Globus pallidus (tissue), 1 donor: ENCODE results near the gene YY1.

ENCODE experiments used
- DNase-seq: peaks from one replicate; pipeline ENCODE4 v3.0.0-alpha.2; 2015; ENCODE audit warnings: low spot score

The YY1 gene

DNA sequence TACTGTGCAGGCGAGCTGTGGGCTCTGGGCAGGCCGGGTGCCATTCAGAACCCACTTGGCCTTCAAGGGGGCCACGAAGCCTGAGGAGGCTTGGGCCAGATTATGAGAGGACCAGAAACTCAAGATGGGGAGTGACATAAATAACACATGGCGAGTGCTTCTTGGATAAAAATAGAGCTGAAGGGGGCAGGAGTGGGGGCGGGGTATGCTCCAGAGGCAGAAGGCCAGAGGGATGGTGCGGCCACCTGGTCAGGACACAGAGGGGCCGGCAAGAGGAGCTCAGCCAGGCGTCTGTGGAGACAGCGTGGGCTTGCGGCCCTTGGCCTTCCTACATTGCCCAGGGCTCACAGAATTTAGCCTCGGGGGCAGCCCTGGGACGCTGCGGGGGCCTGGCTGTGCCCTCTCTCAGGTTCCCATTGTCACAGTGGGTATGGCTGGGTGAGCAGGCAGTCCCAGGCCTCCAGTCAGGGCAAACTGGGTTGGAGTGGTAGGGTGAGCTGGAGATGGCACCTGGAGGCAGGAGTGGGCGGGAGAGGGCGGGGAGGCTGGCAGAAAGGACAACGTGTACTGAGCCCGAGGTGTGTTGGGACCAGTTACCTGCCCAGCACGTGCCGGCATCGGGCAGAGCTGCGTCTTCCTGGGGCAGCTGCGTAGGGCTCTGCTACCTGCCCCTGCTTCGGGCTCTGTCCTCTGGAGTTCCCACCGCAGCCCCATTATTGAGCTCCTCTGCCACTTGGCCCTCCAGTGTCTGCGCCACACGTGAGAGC is 74.7 kb downstream of the YY1 start:
- no peak for DNase-seq

DNA sequence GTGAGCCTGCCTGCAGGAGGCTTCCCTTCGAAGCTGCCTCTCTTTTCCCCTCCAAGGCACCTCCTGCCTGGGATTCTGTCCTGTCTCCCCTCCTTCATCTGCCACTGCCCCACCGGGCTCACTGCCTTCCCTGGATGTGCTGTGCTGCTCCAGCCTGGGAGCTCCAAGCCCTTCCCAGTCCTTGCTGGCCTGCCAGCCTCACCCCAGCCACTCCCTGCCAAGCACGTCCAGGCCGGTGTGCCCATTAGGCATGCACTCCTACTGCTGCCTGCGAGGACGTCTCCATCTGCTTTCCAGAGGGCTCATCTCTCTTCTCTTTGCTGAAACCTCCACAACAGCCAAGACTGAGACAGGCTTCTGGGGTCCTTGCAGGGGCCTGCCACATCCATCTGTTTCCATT is 75.8 kb downstream of the YY1 start:
- DNase-seq, result no peak

DNA sequence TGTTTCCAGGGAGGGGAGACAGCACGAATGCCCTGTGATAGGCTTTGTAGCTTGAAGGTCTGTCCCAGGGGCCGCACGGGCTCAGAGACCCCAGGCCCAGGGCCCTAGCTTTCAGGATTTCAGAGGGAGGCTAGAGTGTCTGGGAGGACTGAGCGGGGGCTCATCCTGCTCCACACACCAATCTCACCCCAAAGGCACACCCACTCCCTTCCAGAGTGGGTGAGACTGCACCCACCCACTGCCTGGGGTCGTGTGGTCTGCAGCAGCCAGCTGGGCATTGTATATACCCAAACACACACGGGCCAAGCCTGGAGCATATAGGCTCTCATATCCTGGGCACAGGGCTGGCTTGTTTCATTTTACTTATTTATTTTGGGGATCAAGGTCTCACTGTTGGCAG is 78.4 kb downstream of the YY1 start:
- no peak for DNase-seq

DNA sequence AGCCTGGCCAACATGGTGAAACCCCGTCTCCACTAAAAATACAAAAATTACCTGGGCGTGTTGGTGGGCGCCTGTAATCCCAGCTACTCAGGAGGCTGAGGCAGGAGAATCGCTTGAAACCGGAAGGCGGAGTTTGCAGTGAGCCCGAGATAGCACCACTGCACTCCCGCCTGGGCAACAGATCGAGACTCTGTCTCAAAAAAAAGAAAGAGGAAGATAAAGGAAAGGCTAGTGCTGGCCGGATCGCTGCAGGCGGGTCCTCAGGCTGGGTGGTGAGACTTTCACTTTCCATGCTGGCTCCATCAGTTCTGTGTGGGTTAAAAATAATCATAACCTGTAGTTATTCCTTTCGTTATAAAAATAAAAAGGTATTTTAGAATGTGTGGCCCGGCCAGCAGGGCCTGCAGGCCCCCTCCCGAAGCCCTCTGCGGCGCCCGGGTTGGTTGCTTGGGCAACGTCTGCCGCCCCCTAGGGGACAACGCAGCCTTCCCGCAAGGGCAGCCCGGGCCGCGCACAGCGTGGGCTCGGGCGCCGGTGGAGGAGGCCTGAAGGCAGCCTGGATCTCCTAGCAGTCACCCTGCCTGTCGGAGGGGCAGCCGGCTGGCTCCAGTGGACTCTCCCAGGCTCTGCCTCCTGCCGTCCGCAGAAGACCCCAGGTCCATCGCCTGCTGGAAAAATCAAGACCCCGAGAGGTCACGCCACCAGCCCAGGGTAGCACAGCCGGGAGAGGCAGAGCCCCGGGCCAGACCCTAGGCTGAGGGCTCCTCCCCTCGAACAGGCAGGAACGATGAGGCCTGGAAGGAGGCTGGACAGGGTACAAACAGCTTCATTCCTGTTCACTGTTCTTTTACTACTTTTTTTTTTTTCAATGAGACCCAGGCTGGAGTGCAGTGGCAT is 79.2 kb downstream of the YY1 start:
- DNase-seq, result peak; percentile 51

GRCh38 chr14:100320157-100320856 is 81.4 kb downstream of the YY1 start:
- no peak for DNase-seq

- no peak for DNase-seq
Measured at GRCh38 chr14:100321473-100322137, 82.7 kb downstream of the YY1 start.

- DNase-seq, result no peak
Measured at GRCh38 chr14:100322138-100322957, 83.4 kb downstream of the YY1 start.

- no peak for DNase-seq
Measured at GRCh38 chr14:100323121-100323941, 84.4 kb downstream of the YY1 start, which contains the start of gene SLC25A47. Gene SLC25A47, plus strand, starts transcription at chr14:100323339. Its CDS starts 76 bp downstream, at chr14:100323415.

DNA sequence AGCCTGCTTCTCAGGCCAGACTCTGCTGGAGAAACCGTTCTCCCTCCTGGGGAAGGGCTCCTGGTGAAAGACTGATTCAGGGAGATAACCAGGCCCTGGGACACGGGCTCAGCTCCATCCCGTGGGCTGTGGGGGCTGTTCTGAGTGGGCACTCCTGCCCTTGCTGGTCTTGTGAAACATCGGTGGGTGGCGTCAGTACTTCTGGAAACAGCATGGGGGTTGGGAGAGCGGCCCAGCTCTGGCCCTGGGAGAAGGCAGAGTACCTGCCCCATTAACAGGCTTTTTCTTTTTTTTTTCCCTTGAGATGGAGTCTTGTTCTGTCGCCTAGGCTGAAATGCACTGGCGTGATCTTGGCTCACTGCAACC is 85.0 kb downstream of the YY1 start:
- no peak for DNase-seq

DNA sequence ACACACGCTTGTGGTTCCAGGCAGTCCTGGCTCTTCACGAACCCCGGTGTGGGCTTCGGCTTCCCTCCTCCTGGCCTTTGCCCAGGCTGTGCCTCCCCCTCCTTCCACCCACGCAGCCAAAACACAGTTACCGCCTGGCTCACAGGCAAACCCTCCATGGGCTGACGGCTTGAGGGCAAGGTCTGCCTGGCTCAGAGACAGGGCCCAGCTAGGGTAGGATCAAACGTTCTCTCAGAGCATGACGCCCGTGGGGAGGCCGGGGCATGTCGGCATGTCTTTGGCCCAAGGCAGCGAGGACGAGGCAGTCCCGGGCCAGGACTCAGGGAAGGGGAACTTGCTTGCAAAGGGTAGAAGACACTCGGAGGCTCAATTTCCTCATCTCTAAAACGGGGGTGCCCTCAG is 86.3 kb downstream of the YY1 start:
- no peak for DNase-seq

DNA sequence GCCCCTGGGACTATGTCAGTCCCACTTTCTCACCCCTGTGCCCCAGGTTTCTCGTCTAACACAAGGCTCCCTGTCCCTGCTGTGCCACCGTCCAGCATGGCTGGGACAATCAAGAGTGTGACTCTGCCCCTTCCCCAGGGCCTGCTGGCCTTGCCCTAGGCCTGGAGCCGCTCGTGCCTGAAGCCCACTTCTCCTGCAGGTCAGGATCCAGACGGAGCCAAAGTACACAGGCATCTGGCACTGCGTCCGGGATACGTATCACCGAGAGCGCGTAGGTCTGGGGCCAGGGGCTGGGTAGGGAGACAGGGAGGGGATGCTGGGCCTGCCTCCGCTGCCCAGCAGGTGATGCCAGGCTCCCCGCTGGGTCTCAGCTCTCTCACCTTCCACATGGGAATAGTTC is 87.0 kb downstream of the YY1 start:
- no peak for DNase-seq

DNA sequence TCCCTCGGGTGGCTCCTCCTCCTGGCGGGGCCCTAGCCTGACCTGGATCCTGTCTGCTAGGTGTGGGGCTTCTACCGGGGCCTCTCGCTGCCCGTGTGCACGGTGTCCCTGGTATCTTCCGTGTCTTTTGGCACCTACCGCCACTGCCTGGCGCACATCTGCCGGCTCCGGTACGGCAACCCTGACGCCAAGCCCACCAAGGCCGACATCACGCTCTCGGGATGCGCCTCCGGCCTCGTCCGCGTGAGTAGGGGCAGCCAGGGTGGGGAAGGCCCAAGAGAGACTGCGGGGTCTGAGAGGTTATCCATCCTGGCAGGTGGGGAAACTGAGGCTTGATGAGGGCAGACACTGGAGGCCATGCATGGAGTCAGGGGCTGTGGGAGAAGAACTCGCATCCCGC is 88.2 kb downstream of the YY1 start:
- DNase-seq, result no peak

DNA sequence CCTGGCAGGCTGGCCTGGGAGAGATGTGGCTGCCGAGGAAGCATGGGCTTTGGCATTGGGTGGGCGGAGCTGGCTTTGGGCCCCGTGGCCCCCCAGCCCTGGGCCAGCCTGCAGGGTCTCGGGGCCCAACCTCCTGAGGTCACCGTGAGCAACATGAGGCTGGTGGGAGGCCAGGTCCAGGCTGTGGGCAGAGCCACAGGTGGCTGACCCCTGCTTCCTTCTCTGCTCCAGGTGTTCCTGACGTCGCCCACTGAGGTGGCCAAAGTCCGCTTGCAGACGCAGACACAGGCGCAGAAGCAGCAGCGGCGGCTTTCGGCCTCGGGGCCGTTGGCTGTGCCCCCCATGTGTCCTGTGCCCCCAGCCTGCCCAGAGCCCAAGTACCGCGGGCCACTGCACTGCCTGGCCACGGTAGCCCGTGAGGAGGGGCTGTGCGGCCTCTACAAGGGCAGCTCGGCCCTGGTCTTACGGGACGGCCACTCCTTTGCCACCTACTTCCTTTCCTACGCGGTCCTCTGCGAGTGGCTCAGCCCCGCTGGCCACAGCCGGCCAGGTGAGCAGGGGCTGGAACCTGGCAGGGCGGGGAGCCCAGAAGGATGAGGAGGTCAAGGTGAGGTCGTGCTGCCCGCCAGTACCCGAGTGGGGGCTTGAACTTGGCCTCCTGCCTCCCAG is 89.7 kb downstream of the YY1 start:
- no peak for DNase-seq

GRCh38 chr14:100329233-100330006 is 90.5 kb downstream of the YY1 start:
- DNase-seq, result no peak

GRCh38 chr14:100330007-100330344 is 91.0 kb downstream of the YY1 start:
- DNase-seq, result no peak

DNA sequence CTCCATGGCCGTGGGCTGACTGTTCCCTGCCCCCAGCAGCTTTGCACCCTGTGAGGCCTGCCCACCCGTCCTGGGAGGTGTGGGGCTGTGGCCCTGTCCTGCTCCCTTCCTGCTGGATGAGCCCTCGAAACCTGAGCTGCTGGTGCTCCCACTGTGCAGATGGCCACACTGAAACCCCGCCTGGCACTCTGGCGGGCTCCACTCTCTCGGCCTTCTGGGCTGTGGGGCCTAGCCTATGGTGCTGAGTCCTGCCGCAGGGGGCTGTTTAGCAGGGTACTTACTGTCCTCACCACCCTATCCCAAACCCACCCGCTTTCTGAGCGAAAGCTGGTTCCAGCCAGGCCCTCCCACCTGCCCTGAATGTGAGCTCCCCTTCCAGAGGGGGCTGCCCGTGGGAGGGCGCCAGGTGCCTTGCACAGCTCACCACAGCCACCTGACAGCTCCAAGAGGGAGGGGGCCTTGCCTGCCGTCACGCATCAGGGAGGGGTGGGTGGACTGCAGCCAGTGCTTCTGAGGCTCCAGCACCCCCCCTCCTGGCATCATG is 91.5 kb downstream of the YY1 start:
- DNase-seq, result no peak

DNA sequence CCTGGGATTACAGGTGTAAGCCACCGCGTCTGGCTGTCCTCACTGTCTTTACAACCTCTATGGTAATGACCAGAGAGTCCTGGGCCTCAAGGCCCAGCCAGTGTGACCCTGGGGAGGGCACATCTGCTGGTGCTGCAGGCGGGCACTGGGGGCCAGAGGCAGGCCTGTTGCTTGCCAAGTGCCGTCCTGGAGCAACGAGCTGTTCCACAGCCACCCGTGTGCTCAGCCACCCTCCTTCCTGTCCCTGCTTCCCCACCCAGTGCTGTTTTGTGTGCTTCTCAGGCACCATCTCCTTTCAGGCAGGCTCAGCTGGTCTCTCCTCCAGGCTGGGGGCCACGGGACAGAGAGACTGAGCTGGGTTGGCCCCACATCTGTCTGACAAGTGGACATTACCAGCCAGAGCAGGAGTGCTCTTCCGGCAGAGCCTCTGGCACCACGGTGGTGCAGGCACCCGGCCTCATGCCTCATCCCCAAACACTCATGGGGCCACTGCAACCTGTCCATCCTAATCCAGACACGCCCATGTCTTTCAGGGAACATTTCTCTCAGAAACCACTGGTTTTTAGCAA is 93.2 kb downstream of the YY1 start:
- no peak for DNase-seq
